Islet of Langerhans (tissue), 1 donor: ENCODE data around the gene LPIN1.
"Not testable (repeated sequence)": the region's sequence is repeated elsewhere in the genome, so short reads cannot be mapped to it uniquely, and the experiment has no call there.

Source experiments
- FAIRE-seq: peaks from one replicate; lab custom pipeline; 2011; peaks lifted over from hg19 to GRCh38; lab: Jason Lieb, UNC

LPIN1 gene

DNA sequence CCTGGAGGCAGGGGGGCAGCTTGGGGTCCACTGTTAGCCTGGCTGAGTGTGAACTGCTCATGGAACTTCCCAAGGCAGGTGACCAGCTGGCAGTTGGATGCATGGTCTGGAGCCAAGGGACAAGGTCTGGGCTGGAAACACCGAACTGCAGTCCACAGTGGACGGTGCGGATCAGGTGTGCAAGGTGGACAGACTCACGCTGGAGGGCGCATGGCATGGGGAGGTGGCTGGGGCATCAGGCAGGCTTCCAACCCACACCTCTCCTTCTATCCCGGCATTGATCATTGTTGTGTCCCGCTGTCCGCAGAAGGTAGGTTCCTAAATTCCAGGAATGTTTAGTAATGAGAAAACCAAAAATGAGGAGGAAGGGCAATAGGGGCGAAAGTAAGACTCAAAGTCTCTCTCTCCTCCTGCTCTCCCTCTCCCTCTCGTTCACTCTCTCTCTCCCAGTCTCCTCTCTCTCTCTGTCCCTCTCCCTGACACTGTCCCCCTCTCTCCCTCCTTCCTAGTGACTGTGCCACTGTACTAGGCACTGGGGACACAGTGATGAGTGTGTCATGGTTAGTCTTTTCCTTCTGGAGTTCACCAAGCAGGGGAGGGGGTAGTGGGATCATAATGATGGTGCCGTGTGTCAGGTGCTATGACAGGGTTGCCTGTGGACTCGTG, 30.3 kb upstream of the LPIN1 start:
- FAIRE-seq = no peak

DNA sequence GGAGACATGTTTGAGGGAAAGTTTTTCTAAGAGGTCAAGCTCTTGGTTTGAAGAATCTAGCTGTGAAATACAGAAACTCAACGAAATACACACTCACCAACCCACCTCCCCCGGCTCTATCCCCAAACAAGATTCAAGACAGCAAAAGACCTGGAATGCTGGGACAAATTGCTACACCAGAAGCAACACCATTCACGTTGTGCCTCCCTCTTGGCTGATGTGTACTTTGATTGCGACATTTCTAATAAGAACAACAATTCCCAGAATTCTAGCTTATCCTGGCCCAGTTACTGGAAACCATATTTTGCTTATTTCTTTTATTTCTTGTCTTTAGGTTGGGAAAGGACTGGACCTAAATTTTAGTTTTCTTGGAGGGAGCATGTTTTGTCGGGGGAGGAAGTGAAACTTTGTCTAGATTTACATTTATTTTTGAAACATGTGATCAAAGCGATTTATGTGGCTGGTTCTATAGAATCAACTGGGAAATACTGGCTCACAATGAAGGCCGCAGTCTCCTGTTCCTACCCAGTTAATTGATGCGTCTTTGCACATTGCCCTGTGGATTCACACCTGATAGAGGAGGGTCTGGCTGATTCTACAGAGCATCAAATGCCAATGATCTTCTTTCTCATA, 29.6 kb upstream of the LPIN1 start:
- FAIRE-seq = no peak

DNA sequence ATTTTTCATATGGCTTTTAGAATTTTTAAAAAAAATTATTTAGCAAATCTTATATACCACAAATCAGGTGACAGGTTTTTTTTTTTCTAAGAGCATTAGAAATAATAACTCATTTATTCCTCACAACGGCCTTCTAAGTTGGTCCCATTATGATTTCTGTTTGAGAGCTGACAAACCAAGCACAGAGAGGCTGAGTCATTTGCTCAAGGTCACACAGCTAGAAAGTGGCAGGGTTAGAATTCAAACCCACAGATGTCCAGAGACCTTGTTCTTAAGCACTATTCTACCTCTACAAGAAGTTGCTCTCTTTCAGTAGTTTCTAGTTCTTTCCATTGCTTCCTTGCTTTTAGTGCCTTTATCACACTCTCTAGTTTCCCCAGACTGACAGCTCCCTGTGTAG, 28.8 kb upstream of the LPIN1 start:
- FAIRE-seq = no peak

DNA sequence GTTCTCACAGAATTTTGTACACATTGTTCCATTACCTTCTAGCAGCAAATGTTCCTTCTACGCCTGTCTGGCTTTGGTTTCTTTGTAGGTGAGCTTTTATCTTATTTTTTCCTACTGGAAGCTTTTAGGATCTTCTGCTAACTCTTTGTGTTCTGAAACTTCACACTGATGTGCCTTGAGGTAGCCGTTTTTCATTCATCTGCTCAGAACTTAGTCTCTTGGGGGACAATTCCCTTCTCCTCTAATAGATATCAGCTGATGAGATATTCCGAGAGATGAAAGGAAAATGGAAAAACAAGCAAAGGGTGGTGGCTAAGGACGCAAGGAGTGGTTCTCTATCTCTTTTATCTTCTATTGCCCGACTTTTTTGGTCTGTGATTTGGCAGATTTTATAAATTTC, 27.8 kb upstream of the LPIN1 start:
- FAIRE-seq = no peak

DNA sequence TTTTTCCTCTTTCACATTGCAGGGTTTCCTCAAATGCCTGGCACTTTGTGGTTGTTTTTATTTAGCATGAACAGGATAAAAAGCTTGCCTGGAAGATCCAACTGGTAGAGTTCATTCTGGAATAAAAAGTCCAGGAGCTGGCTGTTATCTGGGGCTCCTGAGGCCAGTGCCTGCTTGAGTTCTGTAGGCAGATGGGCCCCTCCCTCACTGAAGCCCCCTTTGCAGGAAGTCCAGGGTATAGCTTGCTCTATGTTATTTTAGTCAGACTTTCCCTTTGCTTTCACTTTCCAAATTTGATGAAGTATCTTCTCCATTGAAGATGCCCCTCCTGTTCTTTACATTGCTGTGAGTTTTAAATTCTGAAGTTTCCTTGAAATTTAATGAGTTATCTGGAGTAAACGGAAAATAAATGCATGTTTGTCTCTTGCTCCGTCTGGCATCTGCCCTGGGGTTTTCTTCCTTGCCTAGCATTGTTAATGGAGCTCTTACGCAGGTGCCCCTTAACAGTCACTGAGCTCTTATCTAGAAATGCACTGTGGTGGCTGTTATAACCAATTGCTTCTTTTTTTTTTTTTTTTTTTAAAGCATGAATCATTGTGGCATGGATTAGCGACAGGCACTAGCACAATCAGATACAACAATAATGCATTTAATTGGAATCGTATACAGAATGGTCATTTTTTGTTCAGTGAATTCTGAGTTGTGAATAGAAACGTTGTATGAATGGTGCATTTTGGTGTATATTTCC, 27.0 kb upstream of the LPIN1 start:
- FAIRE-seq = no peak

DNA sequence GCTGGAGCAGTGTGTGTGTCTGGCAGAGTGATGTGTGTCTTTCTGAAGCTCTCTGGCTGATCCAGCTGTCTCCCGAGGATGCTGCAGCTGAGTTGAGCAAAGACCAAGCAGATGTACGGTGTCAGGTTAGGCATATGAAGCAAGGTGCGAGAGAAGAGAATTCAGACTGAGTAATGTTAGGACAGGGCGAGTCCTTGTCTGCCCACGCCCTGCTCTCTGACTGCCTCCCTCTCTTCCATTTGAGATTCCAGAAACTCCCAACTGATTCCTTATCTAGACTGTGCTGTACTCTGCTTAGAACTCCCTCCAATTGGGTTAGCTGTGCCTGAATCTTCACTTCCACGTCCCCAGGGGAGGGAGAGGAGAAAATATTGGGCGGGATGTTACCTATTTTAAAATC, 25.7 kb upstream of the LPIN1 start:
- no peak for FAIRE-seq

DNA sequence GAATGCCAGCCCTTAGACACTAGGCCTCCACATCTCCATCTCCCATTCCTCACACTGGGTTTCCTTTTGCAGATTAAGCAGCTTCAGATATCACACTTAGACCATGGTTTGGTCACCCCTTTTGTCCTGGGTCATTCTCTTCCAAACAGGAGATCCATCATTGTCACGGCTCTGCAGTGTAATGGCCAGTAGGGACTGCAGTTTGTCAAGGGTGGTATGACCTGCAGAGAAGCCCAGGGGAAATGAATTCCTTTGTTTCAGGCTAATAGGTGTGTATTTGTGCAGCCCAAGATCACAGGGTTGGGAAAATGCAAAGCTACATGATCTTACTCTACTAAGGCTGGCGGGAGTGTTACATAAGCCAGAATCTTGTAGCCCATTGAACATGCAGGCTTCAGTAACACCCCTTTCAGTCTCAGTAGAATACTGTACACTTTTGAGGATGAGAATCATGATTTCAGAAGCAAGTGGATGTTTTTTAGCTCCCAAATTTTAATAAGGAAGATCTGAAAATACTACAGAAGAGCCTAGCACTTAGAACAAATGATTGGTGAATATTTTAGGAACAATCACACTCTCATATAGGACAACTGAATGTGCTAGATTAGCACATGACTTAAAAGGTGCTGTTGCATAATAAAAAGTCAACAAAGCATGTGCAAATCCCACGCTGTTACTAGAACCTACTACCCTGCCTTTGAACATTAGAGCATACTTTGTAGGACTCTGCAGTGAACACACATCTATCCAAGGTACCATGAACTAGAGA, 24.0 kb upstream of the LPIN1 start:
- FAIRE-seq = no peak

DNA sequence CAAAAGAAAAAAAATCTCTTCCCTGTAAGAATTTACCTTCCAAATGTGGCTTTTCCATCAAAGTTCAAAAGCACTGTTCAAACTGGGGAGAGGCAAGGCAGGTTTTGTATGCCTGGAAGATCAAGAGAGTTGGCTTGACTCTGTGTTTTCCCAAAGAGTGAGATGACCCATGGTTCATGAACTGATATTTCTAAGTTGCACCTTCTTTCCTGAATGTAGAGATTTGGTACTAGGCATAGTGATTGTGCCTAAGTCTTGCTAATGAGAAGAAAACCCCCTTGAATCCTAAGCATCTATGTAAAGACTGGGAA, 23.4 kb upstream of the LPIN1 start:
- FAIRE-seq = no peak

DNA sequence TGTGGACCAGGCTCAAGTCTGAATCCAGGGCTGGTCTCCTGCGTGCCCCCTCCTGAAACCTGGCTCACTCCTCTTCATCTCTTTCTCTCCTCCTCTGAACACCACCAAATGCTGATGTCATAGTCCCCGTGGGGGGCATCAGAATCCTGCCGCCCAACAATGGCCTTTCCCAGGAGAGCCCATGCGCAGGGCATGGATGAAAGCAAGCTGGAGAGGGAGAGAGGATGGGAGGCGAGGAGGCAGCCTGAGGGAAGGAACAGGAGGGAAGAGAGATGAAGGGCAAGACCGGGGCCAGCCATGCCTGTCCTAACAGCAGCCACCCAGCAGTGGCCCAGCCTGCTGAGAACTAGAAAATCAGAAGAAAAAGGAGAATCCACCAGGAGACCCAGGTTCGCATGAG, 22.3 kb upstream of the LPIN1 start:
- no peak for FAIRE-seq

DNA sequence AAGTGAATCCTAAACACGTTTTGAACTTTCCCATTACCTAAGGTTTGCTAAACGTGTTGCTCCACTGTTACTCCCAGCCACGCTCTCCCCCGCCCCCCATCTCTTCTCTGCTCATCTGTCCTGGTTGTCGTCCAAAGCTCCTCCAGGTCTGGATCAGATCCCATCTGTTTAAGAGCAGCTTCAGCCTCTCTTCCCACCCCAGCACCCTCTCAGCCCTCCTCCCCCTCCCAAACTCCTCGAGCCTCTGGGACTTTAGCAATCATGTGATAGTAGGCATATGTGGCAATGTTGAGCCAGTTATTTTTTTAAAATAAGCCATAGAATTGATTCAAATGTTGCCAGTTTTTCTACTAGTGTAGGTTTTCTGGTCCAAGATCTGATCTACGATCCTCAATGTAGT, 20.0 kb upstream of the LPIN1 start:
- no peak for FAIRE-seq

DNA sequence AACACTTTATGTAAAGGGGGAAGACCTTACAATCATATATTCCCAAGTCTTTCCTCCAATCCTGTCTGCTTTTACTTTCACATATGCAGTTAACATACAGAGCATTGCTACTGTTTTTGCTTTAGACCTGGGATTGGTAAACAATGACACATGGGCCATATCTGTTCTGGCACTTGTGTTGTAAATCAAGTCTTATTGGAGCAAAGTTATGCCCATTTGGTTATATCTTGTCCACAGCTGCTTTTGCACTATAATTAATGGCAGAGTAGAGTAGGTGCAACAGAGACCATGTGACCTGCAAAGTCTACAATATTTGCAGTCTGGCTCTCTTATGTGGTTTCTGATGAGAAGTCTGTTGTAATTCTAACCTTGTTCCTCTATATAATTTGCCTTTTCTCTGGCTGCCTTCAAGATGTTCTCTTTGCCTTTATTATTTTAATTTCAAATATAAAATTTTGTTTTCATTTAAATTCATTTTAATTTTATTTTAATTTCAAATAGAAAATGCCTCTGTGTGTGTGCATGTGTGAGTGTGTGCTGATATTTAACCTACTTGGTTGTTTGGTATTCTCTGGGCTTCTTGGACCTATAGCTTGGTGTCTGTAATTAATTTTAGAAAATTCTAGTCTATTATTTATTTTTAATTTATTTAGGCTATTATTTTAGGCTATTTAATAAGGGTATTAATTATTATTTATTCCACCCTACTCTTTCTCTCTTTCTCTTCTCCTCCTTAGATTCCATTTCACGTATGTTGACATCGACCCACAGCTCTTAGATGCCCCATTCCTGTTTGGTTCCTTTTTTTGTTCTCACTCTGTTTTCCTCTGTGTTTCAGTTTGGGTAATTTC, 16.8 kb upstream of the LPIN1 start:
- FAIRE-seq = no peak

DNA sequence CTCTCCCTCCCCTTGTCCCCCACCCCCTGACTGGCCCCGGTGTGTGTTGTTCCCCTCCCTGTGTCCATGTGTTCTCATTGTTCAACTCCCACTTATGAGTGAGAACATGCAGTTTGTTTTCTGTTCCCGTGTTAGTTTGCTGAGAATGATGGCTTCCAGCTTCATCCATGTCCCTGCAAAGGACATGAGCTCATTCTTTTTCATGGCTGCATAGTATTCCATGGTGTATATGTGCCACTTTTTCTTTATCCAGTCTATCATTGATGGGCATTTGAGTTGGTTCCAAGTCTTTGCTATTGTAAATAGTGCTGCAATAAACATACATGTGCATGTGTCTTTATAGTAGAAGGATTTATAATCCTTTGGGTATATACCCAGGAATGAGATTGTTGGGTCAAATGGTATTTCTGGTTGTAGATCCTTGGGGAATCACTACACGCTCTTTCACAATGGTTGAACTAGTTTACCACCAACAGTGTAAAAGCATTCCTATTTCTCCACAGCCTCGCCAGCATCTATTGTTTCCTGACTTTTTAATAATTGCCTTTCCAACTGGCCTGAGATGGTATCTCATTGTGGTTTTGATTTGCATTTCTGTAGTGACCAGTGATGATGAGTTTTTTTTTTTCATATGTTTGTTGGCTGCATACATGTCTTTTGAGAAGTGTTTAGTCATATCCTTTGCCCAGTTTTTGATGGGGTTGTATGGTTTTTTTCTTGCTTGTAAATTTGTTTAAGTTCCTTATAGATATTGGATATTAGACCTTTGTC, 15.0 kb upstream of the LPIN1 start:
- FAIRE-seq = not testable (repeated sequence)

DNA sequence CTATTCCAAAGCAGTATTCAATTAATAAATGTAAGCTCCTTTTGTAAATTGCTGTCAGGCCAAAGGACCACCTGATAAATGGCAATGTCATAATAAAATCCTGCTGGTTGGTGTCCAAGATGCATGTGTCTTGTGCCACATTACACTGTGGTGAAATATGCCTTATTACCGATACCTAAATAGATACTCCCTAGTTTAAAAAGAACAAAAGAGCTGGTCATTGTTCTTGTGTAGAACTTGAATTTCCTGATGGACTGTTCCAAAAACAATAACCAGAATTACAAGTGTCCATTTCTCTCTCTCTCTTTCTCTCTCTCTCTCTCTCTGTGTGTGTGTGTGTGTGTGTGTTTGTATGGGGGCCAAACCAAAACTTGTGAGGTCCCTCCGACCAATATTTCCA, 13.8 kb upstream of the LPIN1 start:
- FAIRE-seq = no peak

DNA sequence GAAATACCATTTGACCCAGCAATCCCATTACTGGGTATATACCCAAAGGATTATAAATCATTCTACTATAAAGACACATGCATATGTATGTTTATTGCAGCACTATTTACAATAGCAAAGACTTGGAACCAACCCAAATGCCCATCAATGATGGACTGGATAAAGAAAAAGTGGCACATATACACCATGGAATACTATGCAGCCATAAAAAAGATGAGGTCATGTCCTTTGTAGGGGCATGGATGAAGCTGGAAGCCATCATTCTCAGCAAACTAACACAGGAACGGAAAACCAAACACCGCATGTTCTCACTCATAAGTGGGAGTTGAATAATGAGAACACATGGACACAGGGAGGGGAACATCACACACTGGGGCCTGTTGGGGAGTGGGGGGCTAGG, 8.6 kb upstream of the LPIN1 start:
- FAIRE-seq = not testable (repeated sequence)

DNA sequence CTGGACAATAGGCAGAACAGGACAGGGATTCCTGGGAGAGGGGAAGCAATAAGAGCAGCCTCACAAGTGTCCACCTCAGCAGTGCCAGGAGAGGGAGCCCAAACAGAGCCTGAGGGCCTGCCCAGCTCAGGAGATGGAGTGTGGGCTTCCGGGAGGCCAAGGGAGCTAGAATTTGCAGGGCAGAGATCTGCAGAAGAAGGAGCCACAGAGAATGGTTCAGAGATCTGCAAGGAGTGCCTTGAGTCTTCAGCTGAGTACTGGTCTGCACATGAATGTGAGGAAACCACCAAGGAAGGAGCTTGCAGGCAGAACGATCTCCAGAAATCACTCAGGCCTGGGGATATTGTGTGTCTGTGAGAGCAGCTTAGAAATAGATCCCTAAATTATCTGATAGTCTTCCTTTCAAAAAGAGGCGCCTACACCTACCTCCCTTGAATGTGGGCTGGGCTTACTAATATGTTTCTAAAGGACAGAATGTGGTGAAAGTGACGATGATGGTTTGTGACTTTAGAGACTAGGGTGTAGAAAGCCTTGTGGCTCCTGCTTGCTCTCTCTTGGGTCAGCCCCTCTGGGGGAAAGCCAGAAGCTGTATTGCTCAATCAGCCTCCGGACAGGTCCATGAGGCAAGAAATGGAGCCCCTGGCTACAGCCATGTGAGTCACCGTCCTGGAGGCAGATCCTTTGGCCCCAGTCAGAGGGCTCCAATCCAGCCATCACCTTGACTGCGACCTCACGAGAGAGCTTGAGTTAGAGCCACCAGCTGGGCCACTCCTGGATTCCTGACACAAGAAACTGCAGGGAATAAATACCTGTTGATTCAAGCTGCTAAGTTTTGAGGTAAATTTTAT, 7.6 kb upstream of the LPIN1 start:
- no peak for FAIRE-seq

DNA sequence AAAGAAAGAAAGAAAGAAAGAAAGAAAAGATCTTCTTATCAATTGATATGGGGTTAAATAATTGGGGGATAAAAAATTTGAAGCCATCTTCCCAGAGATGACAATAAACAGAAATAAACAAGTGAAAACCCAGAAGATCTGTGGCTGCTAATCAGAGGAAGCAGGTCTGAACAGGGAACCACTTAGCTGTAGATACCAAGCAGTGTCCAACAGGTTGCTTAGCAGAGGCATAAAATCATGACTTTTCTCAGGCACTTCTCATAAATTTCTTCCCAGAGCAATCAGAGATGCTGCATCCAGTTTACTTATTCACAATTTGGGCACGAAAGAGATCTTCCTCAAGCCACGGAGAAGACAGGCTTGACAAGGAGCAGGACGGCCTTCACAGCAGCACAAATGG, 5.7 kb upstream of the LPIN1 start:
- FAIRE-seq = no peak

DNA sequence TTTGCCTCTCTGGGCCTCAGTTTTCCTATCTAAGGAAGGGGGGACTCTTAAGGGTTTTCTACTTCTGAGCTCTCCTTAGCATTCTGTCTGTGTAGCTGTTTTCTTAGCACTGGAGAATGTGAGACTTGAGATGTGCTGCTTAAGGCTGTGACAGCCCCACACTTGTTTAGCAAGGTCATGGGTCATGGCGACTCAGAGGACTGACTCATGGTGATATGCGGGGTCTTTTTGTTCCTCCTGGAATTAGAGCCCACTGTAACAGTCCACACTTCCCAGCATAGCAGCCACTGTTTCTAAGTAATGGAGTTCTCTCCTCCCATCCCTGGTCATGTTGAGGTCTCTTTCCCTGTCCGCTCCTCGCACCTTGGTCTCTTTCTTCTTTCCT, 4.1 kb upstream of the LPIN1 start:
- FAIRE-seq = no peak

DNA sequence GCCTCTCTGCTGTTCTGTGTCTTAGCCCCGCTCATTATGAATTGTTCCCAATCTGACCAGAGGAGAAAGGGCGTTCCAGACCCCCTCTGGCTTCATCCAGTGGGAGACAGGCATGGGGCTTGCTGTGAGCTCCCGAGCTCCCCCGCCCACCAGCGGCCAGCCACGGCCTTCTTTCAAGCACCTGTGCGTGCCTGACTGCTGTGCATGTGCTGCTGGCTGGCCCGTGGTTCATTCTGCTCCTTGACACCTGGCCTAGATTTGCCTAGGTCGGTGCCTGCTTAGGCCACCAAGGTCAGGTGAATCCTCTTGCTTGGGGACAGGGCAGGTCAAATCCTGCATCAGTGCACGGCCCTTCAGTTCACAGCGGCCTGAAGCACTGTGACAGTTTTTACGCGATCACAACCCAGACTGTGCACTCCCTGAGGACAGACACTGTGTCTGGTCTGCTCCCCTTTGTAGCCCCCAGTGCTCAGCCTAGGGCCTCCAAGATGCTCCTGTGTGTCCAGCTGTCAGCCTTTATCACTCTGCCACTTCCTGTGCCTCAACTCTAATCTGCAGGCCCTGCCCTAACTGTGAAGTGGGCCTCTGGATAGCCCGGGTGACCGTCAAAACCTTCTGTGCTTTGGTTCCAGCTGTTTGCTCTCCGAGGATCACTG, 3.6 kb upstream of the LPIN1 start:
- no peak for FAIRE-seq

DNA sequence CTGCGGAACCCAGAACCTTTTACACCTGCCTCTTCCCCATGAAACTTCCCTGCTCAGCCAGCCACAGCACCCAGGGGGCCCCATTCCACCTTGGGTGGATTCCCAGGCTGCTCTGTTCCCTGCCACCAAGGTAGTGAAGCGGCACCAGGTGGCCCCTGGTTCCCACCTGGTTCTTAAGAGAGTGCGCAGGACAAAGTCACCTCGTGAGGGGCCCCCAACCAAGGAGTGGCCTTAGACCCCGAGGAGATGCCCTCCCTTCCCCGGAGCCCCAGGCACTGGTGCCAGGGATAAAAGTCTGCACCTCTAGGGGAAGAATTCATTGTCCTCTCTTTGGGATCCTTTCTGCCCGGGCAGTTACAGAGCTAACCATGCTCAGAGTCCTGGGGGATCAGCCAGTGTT, 3.1 kb upstream of the LPIN1 start:
- FAIRE-seq = no peak
